SK-N-SH (cell line): ENCODE data around the gene NR2F1-AS1.

Experiments
- CTCF ChIP-seq: fragments of 200-600 bp; sonication (generic); IDR thresholded peaks from 2 replicates; pipeline ENCODE4 v1.6.1; 2017; ENCODE audit warnings: antibody characterized with exemption, mild to moderate bottlenecking, moderate library complexity
- ELF1 ChIP-seq: IDR thresholded peaks from 2 replicates; pipeline ENCODE4 v1.4.0; 2012
- EP300 ChIP-seq, 2 experiments: IDR thresholded peaks; 2 replicates each; pipeline versions ENCODE4 v1.4.0 to v1.6.1; 2012; ENCODE audit warnings: borderline replicate concordance in 1 of 2, low read depth in 1 of 2, low read length in 1 of 2
- EZH2phosphoT487 ChIP-seq: fragments of 200-600 bp; sonication (generic); IDR thresholded peaks from 2 replicates; pipeline ENCODE4 v1.6.1; 2017; ENCODE audit warnings: low read depth, mixed run types, mild to moderate bottlenecking, antibody characterized with exemption, moderate library complexity, borderline replicate concordance
- FOSL2 ChIP-seq: IDR thresholded peaks from 2 replicates; pipeline ENCODE4 v1.4.0; 2012; ENCODE audit warnings: low read depth, mild to moderate bottlenecking, moderate library complexity, borderline replicate concordance
- FOXM1 ChIP-seq: IDR thresholded peaks from 2 replicates; pipeline ENCODE4 v1.4.0; 2012; ENCODE audit warnings: low read depth, mild to moderate bottlenecking
- IRF3 ChIP-seq: fragments of 150-350 bp; IDR thresholded peaks from 2 replicates; pipeline ENCODE4 v1.6.1; 2016; ENCODE audit warnings: mild to moderate bottlenecking, low read depth, low read length
- MAX ChIP-seq: IDR thresholded peaks from 2 replicates; pipeline ENCODE4 v1.4.0; 2012; ENCODE audit warnings: low read depth
- MEF2A ChIP-seq: IDR thresholded peaks from 2 replicates; pipeline ENCODE4 v1.4.0; 2012; ENCODE audit warnings: low read depth, borderline replicate concordance
- NRF1 ChIP-seq: IDR thresholded peaks from 2 replicates; pipeline ENCODE4 v1.6.1; 2012; ENCODE audit warnings: low read depth, mild to moderate bottlenecking, low read length
- POLR2AphosphoS5 ChIP-seq: IDR thresholded peaks from 2 replicates; pipeline ENCODE4 v1.6.1; 2012; ENCODE audit warnings: low read depth, low read length
- RCOR1 ChIP-seq: fragments of 150-350 bp; IDR thresholded peaks from 2 replicates; pipeline ENCODE4 v1.6.1; 2017; ENCODE audit warnings: antibody characterized with exemption, low read length
- REST ChIP-seq: IDR thresholded peaks from 2 replicates; pipeline ENCODE4 v1.6.1; 2012; ENCODE audit warnings: mild to moderate bottlenecking, low read depth, low read length, moderate library complexity
- YY1 ChIP-seq: IDR thresholded peaks from 2 replicates; pipeline ENCODE4 v1.4.0; 2012; ENCODE audit warnings: low read depth, mild to moderate bottlenecking

- TF ChIP-seq CTCF (no peak), EZH2phosphoT487 (no peak), MAX (no peak), POLR2AphosphoS5 (no peak), FOSL2 (no peak), MEF2A (no peak), EP300 (IDR thresholded peaks at IDR 0.05; ENCODE audit: borderline replicate concordance in 1 of 2, low read depth in 1 of 2, low read length in 1 of 2) (no peak), NRF1 (no peak), IRF3 (no peak), YY1 (no peak), RCOR1 (no peak), ELF1 (no peak), REST (no peak), FOXM1 (no peak)
Measured at GRCh38 chr5:93452255-93452654, 128.8 kb downstream of the NR2F1-AS1 start.
